Measurements from ENCODE around the gene PRCC. TPM values are rescaled to one million over a fixed set of nuclear protein-coding genes. Genes with fewer than 3 reads are reported as not detected.

The PRCC gene, protein sequence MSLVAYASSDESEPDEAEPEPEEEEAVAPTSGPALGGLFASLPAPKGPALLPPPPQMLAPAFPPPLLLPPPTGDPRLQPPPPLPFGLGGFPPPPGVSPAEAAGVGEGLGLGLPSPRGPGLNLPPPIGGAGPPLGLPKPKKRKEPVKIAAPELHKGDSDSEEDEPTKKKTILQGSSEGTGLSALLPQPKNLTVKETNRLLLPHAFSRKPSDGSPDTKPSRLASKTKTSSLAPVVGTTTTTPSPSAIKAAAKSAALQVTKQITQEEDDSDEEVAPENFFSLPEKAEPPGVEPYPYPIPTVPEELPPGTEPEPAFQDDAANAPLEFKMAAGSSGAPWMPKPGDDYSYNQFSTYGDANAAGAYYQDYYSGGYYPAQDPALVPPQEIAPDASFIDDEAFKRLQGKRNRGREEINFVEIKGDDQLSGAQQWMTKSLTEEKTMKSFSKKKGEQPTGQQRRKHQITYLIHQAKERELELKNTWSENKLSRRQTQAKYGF
- total RNA-seq: 10 to 100 TPM; 24.0 to 93.0 (median 76.4) TPM
- 10 to 100 TPM; 39.1 to 41.9 (median 40.1) TPM for polyA plus RNA-seq
- long read RNA-seq, donor 1, partial matches to known transcripts: 59 of 63 reads
- long read RNA-seq, donor 1, other reads (novel, unspliced or antisense): 0 of 63 reads
- long read RNA-seq, donor 2, transcript PRCC-201 (7 exons, 2,105 nt): major isoform, 9 of 10 reads
- long read RNA-seq, donor 2, partial matches to known transcripts: 0 of 10 reads
- long read RNA-seq, donor 2, other reads (novel, unspliced or antisense): 0 of 10 reads
- long read RNA-seq, donor 3, transcript PRCC-201 (7 exons, 2,105 nt): major isoform, 8 of 13 reads
- long read RNA-seq, donor 3, partial matches to known transcripts: 5 of 13 reads
- long read RNA-seq, donor 3, other reads (novel, unspliced or antisense): 0 of 13 reads
- long read RNA-seq, donor 4, partial matches to known transcripts: 0 of 1 reads
- long read RNA-seq, donor 4, other reads (novel, unspliced or antisense): 0 of 1 reads
- long read RNA-seq, donor 5, transcript PRCC-201 (7 exons, 2,105 nt): major isoform, 10 of 15 reads
- long read RNA-seq, donor 5, partial matches to known transcripts: 5 of 15 reads
- long read RNA-seq, donor 5, other reads (novel, unspliced or antisense): 0 of 15 reads
- long read RNA-seq, donor 6: 0 reads
- long read RNA-seq, donor 7, transcript PRCC-201 (7 exons, 2,105 nt): major isoform, 8 of 10 reads
- long read RNA-seq, donor 7, partial matches to known transcripts: 0 of 10 reads
- long read RNA-seq, donor 7, other reads (novel, unspliced or antisense): 0 of 10 reads
- long read RNA-seq, donor 8, transcript PRCC-201 (7 exons, 2,105 nt): major isoform, 13 of 14 reads
- long read RNA-seq, donor 8, partial matches to known transcripts: 0 of 14 reads
- long read RNA-seq, donor 8, other reads (novel, unspliced or antisense): 0 of 14 reads
- long read RNA-seq, donor 9, transcript PRCC-201 (7 exons, 2,105 nt): major isoform, 9 of 56 reads
- long read RNA-seq, donor 9, partial matches to known transcripts: 45 of 56 reads
- long read RNA-seq, donor 9, other reads (novel, unspliced or antisense): 0 of 56 reads
- long read RNA-seq, donor 10, partial matches to known transcripts: 7 of 9 reads
- long read RNA-seq, donor 10, other reads (novel, unspliced or antisense): 0 of 9 reads

DNA sequence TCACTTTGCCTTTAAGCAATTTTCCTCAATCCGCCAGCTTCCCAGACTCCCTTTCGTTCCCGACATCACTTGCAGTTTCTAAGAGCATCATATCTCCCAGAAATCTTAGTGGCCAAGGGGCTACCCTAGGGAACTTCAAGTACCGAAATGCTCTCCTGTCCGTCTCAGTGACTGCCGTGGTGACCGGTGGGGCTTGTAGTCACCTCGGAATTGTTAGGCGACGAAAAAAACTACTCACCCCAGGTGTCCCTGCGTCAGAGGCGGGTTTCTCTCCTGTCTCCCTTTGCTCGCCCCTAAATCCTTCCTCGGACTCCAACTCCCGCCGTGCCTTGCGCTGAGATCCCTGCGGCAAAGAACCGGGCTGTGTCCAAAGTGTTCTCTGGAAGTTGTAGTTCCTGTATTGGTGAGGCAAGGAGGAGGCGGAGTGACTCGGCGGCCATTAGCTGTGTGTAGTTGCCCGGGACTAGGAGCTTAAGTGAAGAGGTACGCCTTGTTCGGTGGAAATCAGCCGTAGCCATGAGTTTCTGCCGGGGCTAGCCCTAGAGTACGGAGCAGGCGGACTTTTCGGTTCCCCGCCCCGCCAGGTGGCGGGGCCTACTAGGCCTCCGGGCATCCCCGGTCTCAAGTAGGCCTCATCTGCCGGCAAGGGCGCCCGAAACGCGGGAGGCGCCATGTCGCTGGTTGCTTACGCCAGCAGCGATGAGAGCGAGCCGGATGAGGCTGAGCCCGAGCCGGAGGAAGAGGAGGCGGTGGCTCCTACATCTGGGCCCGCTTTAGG, at the start of gene PRCC:
PRCC (plus strand) TSS at position 435 of the 778 bp plus-strand sequence; CDS start at position 672, 237 bp downstream.
- Histone ChIP-seq H3K27ac (peak within 1 kb of the TSS; percentile 92 to 97 (median 97)), H3K27me3 (no peaks in the 10 kb centered on the region), H3K9me3 (no peaks in the 10 kb centered on the region), H3K4me3 (peak within 1 kb of the TSS; percentile 90 to 97 (median 94)), H3K36me3 (peaks cover 5 to 19% (median 11%) of the 10 kb centered on the region in 4 donors), H3K4me1 (peaks cover 35 to 57% (median 53%) of the 10 kb centered on the region in 4 donors)
- intact Hi-C loops (cut with DNase I; ENCODE audit: low total_unique reads): no loop called here
- DNase-seq: peak; percentile 97 to 100
- TF ChIP-seq POLR2AphosphoS5 (IDR thresholded peaks at IDR 0.05): peak; percentile 53 to 92 (median 83)
- TF ChIP-seq EP300 (IDR thresholded peaks at IDR 0.05): no peak
- TF ChIP-seq, protein P1, sequence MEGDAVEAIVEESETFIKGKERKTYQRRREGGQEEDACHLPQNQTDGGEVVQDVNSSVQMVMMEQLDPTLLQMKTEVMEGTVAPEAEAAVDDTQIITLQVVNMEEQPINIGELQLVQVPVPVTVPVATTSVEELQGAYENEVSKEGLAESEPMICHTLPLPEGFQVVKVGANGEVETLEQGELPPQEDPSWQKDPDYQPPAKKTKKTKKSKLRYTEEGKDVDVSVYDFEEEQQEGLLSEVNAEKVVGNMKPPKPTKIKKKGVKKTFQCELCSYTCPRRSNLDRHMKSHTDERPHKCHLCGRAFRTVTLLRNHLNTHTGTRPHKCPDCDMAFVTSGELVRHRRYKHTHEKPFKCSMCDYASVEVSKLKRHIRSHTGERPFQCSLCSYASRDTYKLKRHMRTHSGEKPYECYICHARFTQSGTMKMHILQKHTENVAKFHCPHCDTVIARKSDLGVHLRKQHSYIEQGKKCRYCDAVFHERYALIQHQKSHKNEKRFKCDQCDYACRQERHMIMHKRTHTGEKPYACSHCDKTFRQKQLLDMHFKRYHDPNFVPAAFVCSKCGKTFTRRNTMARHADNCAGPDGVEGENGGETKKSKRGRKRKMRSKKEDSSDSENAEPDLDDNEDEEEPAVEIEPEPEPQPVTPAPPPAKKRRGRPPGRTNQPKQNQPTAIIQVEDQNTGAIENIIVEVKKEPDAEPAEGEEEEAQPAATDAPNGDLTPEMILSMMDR (IDR thresholded peaks at IDR 0.05): no peak
- no peak for TF ChIP-seq POLR2A (IDR thresholded peaks at IDR 0.05)
- WGBS, 5 donors: 0% methylated on average over 34 to 50 of the region's 50 CpGs

DNA sequence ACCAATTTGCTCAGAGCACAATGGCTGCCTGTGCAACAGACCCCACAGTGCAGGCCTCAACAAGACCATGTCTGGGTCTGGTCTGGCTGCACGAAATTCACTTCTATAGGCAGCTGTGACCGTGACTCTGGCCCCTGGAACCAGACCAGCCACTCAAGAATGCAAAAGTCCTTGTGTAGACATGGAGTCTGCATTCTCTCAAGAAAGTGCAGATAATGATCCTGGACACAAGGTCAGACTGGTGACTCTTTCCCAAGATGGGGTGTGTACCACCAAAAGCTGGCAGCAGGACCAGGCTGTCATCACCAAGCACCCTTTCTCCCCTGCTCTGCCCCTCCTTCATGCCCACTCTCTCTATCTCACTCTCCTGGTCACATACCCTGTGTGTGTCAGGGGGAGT, 46.2 kb upstream of the PRCC start:
- H3K9me3 ChIP-seq: no peaks in the 10 kb centered on the region
- H3K36me3 ChIP-seq: peaks cover 26 to 70% (median 63%) of the 10 kb centered on the region in 4 donors
- H3K27ac ChIP-seq: no peak overlapping the region
- intact Hi-C loops (cut with DNase I; ENCODE audit: low total_unique reads): no loop called here
- no peak overlapping the region for H3K4me3 ChIP-seq
- 74 to 91% (median 80%) methylated on average over 2 of the region's 2 CpGs for WGBS, 5 donors
- no peak for DNase-seq
- no peaks in the 10 kb centered on the region for H3K27me3 ChIP-seq
- TF ChIP-seq, protein P1 (IDR thresholded peaks at IDR 0.05): no peak
- no peak for TF ChIP-seq EP300 (IDR thresholded peaks at IDR 0.05)
- peaks cover 13 to 29% (median 22%) of the 10 kb centered on the region in 4 donors for H3K4me1 ChIP-seq

DNA sequence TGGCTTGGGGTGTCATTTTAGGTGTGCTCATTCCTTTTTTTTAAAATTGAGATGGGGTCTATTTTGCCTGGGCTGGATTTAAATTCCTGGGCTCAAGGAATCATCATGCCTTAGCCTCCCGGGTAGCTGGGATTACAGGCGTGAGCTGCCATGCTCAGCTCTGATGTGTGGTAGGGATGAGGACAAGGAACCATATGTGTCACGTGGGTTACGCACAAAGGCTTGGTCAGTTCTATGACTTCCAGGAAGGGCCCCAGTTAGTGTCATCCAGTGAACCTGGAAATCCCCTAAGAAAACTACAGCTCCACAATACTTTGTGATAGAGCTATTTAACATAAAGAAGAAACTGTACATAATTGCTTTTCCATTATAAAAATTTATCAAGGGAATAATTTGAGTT, 45.8 kb upstream of the PRCC start:
- peaks cover 26 to 70% (median 63%) of the 10 kb centered on the region in 4 donors for H3K36me3 ChIP-seq
- intact Hi-C loops (cut with DNase I; ENCODE audit: low total_unique reads): no loop called here
- WGBS, 5 donors: 81 to 92% (median 89%) methylated on average over 4 of the region's 4 CpGs

More for the DNA sequence above, 45.8 kb upstream of the PRCC start:
- H3K27me3 ChIP-seq: no peaks in the 10 kb centered on the region
- H3K4me1 ChIP-seq: peaks cover 17 to 33% (median 26%) of the 10 kb centered on the region in 4 donors
- TF ChIP-seq POLR2A (IDR thresholded peaks at IDR 0.05) (no peak), POLR2AphosphoS5 (IDR thresholded peaks at IDR 0.05) (no peak), EP300 (IDR thresholded peaks at IDR 0.05) (no peak)
- TF ChIP-seq, protein P1 (IDR thresholded peaks at IDR 0.05): no peak
- DNase-seq: no peak
- no peak overlapping the region for H3K27ac ChIP-seq
- no peaks in the 10 kb centered on the region for H3K9me3 ChIP-seq
- no peak overlapping the region for H3K4me3 ChIP-seq
